HG03135 (cell line): Measurements from ENCODE around the gene IDE.
"Not testable (repeated sequence)": the region's sequence is repeated elsewhere in the genome, so short reads cannot be mapped to it uniquely, and the experiment has no call there.

Experiments used
- ATAC-seq: cut with Tn5 transposase; IDR thresholded peaks from one replicate; pipeline ENCODE4 v1.9.1; 2021; ENCODE audit warnings: mild to moderate bottlenecking, moderate library complexity; ENCODE audit not compliant: unreplicated experiment

Gene IDE

DNA sequence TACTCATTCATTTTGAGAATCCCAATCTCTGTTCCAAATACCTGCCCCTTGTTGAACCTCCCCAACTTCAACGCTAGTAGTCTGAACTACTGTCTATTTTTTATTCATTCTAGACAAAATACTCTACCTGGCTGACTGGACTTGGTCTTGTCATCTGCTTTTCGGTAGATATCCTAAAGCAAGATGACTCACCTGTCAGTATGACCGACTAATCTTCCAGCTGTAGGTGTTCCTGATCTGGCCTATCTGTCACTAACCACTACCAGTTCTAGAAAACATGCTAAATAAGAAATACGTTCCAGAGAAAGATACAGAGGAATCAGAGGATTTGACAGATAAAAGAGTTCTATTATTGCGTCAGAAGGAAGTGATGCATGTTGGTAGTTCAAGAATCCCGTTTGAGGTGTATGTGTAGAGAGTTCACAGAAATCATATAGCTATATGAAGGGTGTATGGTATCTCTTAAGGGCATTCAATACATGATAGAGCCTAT is 81.1 kb downstream of the IDE start:
- ATAC-seq, result no peak

DNA sequence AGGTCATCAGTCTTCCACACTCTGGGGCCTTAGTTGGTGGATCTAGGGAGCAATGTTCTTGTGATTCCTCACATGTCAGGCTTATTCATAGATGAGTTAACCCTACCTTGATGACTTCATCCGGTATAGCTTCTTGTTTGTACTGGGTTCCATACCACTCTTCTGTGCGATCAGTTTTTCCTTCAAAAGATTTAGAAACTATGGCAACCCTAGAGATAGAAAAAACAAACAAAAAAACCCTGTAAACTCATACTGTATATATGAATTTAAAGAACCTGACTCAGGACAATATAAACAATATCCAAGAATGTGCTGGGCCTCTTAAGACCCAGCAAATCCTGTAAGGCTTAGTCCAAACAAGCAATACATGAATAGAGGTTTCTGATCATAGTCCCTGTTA is 83.5 kb downstream of the IDE start:
- ATAC-seq, result no peak

GRCh38 chr10:92486637-92487036 is 87.3 kb downstream of the IDE start:
- ATAC-seq, result no peak

- no peak for ATAC-seq
These were observed 90.4 kb downstream of the IDE start for GRCh38 chr10:92483539-92483938.

DNA sequence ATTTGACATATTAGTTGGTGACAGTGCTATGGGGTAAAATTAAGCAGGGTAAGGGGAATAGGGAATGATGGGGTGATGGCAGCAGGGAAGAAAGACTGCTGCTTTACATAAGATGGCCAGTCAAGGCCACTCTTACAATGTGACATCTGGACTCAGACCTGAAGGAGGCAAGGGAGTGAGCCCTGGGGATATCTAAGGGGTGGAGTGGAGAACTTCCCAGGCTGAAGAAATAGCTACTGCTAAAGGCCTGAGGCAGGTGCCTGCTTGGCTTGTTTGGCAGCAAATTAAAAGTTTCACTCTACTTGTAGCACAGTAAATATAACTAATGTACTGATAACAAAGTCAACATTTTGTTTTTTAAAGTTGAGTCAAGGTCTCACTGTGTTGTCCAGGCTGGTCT is 93.5 kb downstream of the IDE start:
- ATAC-seq, result no peak

DNA sequence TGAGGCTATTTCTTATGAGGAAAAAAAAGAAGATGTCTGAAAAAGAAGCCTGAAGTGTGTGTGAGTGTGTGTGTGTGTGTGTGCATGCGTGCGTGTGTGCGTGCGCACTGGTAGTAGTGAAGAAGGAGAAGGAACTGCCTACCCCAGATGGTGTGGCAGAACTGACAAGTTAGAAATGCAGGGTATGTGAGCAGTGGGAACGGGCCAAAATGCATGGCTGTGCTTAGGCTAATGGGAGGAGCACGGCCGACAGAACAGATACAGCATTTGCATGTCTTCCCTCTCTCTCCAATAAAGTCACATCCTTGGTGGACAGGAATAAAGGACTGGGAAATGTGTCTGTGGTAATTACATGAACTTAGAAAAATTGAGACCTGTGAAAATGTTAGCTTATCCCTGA is 94.3 kb downstream of the IDE start:
- ATAC-seq, result no peak

- ATAC-seq, result no peak
These were observed 95.4 kb downstream of the IDE start for GRCh38 chr10:92478536-92478935.

DNA sequence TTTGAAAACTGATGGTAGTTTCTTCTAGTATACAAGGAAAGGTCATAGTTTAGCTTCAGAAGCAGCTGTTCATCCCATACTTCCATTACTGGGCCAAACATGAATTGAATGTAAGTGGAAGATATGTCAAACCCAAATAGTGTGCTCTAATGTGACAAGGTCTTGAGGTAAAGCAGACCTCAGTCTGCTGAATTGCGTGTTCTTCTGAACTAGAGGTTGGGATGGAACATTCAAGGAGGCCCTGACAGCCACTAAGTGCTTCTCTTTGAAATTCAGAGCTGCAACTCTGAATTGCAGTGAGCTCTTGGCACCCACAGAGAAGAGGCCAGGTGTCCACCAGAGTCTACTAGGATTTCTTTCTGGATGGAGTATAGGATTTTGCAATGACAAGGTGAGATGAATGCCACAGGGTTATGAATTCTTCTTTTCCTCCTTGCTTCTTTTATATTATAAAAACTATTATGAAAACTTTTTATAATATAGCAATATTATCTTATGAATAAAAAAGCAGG is 98.5 kb downstream of the IDE start:
- ATAC-seq, result no peak

GRCh38 chr10:92470026-92470425 is 103.9 kb downstream of the IDE start:
- no peak for ATAC-seq

GRCh38 chr10:92464364-92464763 is 109.5 kb downstream of the IDE start:
- no peak for ATAC-seq

DNA sequence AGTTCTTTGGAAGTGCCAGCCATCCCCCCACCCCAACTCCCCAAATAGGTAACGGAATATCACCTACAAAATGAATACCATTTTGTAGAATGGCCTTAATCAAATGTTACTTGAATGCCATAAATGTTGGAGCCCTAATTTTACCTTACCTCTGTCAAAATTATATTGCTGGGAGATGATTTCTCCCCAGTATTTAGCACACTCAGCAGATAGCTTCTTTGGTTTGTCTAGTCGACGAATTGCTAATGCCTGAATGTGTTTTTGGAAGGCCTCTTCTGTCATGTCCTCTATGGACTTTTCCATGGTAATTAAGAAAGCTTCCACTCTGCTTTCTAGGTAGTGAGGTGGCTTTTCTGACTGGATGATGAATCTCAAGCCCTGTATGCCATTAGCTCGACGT is 110.3 kb downstream of the IDE start:
- ATAC-seq, result no peak

DNA sequence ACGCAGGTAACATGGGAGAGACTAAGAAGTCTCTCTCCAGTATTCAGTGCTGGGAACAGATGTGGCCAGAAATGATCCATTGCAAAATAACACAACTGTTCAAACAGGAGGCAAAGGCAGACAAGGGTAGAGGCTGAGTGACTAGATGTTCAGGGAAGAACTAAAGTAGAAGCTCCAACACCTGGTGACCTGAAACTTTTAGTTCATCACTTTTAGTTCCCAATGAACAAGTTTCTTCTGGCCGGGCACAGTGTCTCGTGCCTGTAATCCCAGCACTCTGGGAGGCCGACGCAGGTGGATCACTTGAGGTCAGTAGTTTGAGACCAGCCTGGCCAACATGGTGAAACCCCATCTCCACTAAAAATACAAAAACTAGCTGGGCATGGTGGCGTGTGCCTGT is 118.9 kb downstream of the IDE start:
- not testable (repeated sequence) for ATAC-seq

DNA sequence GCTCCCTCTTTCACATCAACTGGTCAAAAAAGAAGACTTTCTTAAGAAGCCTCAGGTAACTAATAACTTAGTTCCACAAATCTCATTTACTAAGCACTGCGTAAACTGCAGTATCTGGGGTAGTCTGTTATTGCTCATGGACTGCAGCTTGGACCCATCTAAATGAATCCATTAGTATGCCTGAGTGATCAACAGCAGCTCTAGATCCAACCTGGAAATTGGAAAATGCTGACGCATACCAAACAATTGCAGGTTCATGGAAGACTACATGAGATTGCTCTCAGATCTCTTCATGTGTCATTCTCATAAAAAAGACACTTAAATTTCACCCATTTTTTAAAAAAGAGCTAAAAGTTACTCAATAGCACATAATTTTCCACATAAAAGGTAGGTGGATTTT is 121.6 kb downstream of the IDE start:
- no peak for ATAC-seq

DNA sequence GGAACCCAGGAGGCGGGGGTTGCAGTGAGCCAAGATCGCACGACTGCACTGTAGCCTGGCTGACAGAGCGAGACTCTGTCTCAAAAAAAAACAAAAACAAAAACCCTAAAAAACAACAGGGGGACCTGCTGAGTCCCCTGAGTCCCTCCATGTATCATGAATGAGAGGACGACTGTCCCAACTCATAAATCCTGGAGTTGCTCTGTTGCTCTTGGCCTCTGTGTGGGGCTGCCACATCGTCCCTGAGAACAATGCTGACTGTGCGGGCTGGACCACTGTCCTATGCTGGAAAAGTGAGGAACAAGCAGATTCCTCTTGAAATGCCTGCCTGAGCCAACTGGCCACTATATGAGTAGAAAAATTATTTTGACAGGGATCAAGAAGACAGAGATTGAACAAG is 122.5 kb downstream of the IDE start:
- ATAC-seq, result no peak

- no peak for ATAC-seq
These were observed 123.0 kb downstream of the IDE start for GRCh38 chr10:92450896-92451295.

GRCh38 chr10:92440578-92440977 is 133.3 kb downstream of the IDE start:
- no peak for ATAC-seq

GRCh38 chr10:92438220-92438619 is 135.7 kb downstream of the IDE start:
- ATAC-seq, result no peak

GRCh38 chr10:92436611-92437010 is 137.3 kb downstream of the IDE start:
- no peak for ATAC-seq

DNA sequence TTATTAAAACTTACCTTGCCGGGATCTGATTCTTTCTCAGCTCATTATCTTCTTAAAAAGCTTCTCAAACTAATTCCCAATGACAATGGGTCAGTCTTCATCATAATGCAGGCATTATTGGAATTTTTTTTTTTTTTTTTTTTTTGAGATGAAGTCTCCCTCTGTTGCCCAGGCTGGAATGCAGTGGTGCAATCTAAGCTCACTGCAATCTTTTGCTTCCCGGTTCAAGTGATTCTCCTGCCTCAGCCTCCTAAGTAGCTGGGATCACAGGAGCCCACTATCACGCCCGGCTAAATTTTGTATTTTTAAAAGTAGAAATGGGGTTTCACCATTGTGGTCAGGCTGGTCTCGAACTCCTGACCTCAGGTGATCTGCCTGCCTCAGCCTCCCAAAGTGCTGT is 137.8 kb downstream of the IDE start:
- not testable (repeated sequence) for ATAC-seq

GRCh38 chr10:92434385-92434784 is 139.5 kb downstream of the IDE start:
- no peak for ATAC-seq

DNA sequence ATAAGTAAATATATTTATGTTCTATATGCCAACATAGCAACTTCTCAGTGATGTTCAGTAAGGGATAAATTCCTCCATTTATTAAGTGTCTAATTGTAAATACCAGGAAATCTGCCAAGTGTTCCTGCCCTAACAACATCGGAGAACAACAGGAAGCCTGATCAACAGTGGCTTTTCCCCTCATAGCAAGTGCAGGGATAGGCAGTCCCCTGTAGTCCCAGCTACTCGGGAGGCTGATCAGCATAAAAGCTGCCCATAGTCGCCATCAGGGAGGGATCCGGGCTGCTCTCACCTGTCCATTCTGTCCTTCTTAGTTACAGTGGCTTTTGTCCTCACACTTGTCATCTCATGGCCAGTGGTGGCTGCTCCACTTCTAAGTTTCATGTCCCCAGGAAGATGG is 141.3 kb downstream of the IDE start:
- ATAC-seq, result no peak

DNA sequence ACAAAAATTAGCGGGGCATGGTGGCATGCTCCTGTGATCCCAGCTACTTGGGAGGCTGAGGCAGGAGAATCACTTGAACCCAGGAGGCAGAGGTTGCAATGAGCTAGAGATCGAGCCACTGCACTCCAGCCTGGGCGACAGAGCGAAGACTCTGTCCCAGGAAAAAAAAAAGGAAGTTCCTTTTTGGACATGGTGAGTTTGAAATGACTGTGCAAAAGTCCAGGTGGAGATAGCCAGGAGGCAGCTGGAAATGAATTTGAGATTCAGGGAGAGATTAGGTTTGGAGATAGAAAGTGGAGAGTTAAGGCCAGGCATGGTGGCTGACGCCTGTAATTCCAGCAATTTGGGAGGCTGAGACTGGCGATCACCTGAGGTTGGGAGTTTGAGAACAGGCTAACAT is 143.8 kb downstream of the IDE start:
- no peak for ATAC-seq

GRCh38 chr10:92421550-92421949 is 152.3 kb downstream of the IDE start:
- no peak for ATAC-seq
